BE2C (cell line): ENCODE data around the gene OPTN.

ENCODE experiments used
- DNase-seq: peaks from one replicate; pipeline ENCODE4 v3.0.0-alpha.2; 2020
- H3K27me3 ChIP-seq: fragments of 250-450 bp; sonication (Bioruptor Pico); 2 replicates; pipeline ENCODE4 v1.5.1; 2020; ENCODE audit warnings: mild to moderate bottlenecking
- H3K36me3 ChIP-seq: fragments of 250-450 bp; sonication (Bioruptor Pico); 2 replicates; pipeline ENCODE4 v1.5.1; 2020; ENCODE audit warnings: mild to moderate bottlenecking
- H3K4me1 ChIP-seq: fragments of 250-450 bp; sonication (Bioruptor Pico); 2 replicates; pipeline ENCODE4 v1.5.1; 2020
- H3K4me3 ChIP-seq: 2 replicates; pipeline ENCODE4 v1.5.1; 2011; ENCODE audit warnings: low read depth, low read length
- H3K9me3 ChIP-seq: fragments of 250-450 bp; sonication (Bioruptor Pico); 2 replicates; pipeline ENCODE4 v1.5.1; 2020
- TF ChIP-seq, protein P1 (sequence below): IDR thresholded peaks from 2 replicates; pipeline ENCODE4 v1.5.1; 2012; ENCODE audit warnings: mild to moderate bottlenecking, low read depth, low read length

OPTN gene

DNA sequence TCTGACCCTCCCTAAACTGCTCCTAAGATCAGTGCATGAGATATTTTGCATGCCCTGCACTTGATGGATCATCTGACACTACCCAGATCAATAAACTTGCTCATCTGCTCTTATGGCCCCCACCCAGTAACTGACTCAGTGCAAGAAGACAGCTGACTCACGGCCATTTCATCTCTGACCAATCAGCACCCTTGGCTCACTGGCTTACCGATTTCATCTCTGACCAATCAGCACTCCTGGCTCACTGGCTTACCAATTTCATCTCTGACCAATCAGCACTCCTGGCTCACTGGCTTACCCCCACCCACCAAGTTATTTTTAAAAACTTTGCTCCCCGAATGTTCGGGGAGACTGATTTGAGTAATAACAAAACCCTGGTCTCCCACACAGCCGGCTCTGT lies 37.2 kb upstream of the OPTN start:
- Histone ChIP-seq H3K27me3 (no peaks in the 10 kb centered on the region), H3K4me3 (no peak overlapping the region), H3K9me3 (no peaks in the 10 kb centered on the region), H3K4me1 (no peaks in the 10 kb centered on the region), H3K36me3 (no peaks in the 10 kb centered on the region)
- TF ChIP-seq, protein P1, sequence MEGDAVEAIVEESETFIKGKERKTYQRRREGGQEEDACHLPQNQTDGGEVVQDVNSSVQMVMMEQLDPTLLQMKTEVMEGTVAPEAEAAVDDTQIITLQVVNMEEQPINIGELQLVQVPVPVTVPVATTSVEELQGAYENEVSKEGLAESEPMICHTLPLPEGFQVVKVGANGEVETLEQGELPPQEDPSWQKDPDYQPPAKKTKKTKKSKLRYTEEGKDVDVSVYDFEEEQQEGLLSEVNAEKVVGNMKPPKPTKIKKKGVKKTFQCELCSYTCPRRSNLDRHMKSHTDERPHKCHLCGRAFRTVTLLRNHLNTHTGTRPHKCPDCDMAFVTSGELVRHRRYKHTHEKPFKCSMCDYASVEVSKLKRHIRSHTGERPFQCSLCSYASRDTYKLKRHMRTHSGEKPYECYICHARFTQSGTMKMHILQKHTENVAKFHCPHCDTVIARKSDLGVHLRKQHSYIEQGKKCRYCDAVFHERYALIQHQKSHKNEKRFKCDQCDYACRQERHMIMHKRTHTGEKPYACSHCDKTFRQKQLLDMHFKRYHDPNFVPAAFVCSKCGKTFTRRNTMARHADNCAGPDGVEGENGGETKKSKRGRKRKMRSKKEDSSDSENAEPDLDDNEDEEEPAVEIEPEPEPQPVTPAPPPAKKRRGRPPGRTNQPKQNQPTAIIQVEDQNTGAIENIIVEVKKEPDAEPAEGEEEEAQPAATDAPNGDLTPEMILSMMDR = no peak
- DNase-seq = no peak

DNA sequence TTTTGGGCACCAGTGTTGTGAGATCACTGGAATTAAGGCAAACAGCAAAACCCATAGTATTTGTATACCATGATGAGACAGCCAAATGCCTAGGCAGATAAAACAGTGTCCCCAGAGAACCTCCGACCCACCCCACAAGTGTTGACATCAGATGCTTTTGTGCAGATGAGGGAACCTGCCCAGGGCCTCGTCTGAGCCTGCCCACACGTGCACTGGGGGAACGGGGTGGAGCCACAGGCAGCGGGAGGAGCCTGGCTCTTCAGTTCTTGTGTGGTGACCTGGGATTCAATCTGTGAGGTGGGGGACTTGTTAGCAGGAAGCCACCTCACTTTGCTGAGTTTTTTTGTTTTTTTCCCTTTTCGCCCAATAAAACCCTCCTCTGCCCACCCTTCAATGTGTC lies 33.4 kb upstream of the OPTN start:
- no peaks in the 10 kb centered on the region for H3K36me3 ChIP-seq
- H3K4me3 ChIP-seq = no peak overlapping the region
- H3K9me3 ChIP-seq = no peaks in the 10 kb centered on the region
- H3K4me1 ChIP-seq = no peaks in the 10 kb centered on the region
- TF ChIP-seq, protein P1 = no peak
- no peak for DNase-seq
- no peaks in the 10 kb centered on the region for H3K27me3 ChIP-seq

DNA sequence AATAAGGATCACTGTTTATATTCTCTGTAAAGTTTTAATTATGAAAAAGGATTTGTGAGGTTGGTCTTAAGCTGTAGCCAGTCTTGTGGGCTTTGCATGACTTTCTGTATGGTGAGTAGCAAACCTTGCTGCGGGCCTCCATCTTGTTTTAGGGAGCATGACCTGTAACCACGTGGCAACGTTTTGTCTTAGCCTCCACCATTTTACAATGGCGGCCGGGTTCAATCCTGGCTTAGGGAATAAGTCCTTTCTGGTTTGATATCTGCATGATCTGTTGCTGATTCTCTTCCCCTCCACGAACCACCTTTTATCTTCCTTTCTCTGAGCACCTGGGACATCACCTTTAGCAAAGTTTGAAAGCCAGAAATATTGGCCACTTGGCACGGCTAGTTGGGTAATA lies 32.5 kb upstream of the OPTN start:
- Histone ChIP-seq H3K9me3 (no peaks in the 10 kb centered on the region), H3K27me3 (no peaks in the 10 kb centered on the region), H3K4me1 (no peaks in the 10 kb centered on the region), H3K36me3 (no peaks in the 10 kb centered on the region), H3K4me3 (no peak overlapping the region)
- no peak for DNase-seq
- TF ChIP-seq, protein P1 = no peak

DNA sequence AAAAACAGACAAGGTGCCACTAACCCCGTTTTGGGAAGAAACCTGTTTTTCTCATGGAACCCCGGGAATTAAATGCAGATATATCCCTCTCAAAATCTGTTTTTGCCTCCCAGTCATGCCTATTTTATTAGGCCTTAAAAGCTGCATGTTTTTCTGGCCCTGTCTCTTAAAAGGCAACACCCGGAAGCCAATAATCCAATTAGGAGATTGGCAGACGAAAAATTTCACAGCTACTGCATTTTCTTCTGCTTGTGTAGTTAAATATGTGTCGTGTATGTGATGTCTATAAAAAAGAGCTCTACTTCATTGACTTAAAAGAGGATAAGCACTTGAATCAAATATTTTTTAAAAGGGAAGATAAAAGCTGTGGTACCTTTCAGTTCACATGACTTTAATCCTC lies 31.9 kb upstream of the OPTN start:
- no peak for DNase-seq
- Histone ChIP-seq H3K4me1 (no peaks in the 10 kb centered on the region), H3K27me3 (no peaks in the 10 kb centered on the region), H3K4me3 (no peak overlapping the region), H3K9me3 (no peaks in the 10 kb centered on the region), H3K36me3 (no peaks in the 10 kb centered on the region)
- TF ChIP-seq, protein P1 = no peak

DNA sequence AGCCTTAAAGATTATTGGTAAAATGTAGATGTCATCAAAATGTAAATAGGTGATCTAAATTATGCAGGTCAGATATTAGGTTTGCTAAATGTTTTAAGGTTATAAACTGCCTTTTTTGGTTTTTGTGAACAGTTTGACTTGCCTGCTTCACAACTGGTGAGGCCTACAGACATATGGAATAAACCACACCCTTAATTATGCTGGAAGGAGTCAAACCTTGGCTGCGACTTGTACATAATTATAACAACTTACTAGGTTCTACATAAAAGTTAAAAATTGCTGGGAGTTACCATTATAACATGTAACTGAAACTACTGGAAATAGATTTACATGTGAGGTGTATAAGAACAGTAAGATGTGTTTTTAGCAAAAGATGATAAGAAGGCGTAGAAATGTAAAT lies 31.5 kb upstream of the OPTN start:
- TF ChIP-seq, protein P1 = no peak
- H3K4me3 ChIP-seq = no peak overlapping the region
- DNase-seq = no peak

DNA sequence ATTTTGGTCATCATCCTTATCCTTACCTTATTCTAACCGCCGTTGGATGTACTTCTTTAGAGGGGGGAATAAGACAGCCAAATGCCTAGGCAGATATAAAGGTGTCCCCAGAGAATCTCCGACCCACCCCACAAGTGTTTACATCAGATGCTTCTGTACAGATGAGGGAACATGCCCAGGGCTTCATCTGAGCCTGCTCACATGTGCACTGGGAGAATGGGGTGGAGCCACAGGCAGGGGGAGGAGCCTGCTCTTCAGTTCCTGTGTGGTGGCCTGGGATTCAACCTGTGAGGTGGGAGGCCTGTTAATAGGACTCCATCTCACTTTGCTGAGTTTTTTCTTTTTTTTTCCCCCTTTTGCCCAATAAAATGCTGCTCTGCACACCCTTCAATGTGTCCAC lies 27.6 kb upstream of the OPTN start:
- TF ChIP-seq, protein P1 = no peak
- Histone ChIP-seq H3K27me3 (no peaks in the 10 kb centered on the region; the same call in 1 of the 2 replicates), H3K4me1 (no peaks in the 10 kb centered on the region), H3K36me3 (no peaks in the 10 kb centered on the region), H3K4me3 (no peak overlapping the region), H3K9me3 (no peaks in the 10 kb centered on the region)
- no peak for DNase-seq

More for the DNA sequence above, 31.5 kb upstream of the OPTN start:
- Histone ChIP-seq H3K36me3 (no peaks in the 10 kb centered on the region), H3K27me3 (no peaks in the 10 kb centered on the region), H3K9me3 (no peaks in the 10 kb centered on the region), H3K4me1 (no peaks in the 10 kb centered on the region)
